ENCODE results near the gene COTL1. TPM values are rescaled to one million over a fixed set of nuclear protein-coding genes. Genes with fewer than 3 reads are reported as not detected.

Gene COTL1
- polyA plus RNA-seq, 1 of the 3 experiments (the other 2 are of a cell fraction) = 91.6 TPM

GRCh38 chr16:84654998-84655397 lies 37.1 kb upstream of the COTL1 start:
- H2AFZ ChIP-seq (ENCODE audit: low read depth) = no peak overlapping the region
- H4K20me1 ChIP-seq (ENCODE audit: insufficient read depth) = peaks cover 8% of the 10 kb centered on the region
- H3K9ac ChIP-seq = no peak overlapping the region
- ChIA-PET POLR2A (no interaction called here), CTCF (interaction anchor here (1.0 to 3.1 kb wide), 4 partner anchors 10 to 83 kb away, joined by 3 to 12 read pairs (median 4); no protein-coding TSS in a partner anchor)
- WGBS (ENCODE audit: low lambda C conversion rate) = 79% methylated on average over 6 of the region's 6 CpGs
- no peaks in the 10 kb centered on the region for H3K4me1 ChIP-seq (ENCODE audit: control insufficient read depth in 1 of 2, insufficient read depth in 2 of 2, low read depth in 1 of 2, low read length in 1 of 2)
- no peak overlapping the region for H3K4me2 ChIP-seq
- H3F3A ChIP-seq (replicated peaks; ENCODE audit: insufficient read depth) = peaks cover 10% of the 10 kb centered on the region
- H3K36me3 ChIP-seq (replicated peaks in 1 of 2; ENCODE audit: control insufficient read depth in 1 of 2, insufficient read depth in 2 of 2, low read length in 1 of 2) = peaks cover 32 to 38% of the 10 kb centered on the region in 2 experiments
- peaks cover 55% of the 10 kb centered on the region; the same call in 1 of the 2 replicates for H3K79me2 ChIP-seq (ENCODE audit: insufficient read depth)
- no peak for DNase-seq
- no peak for TF ChIP-seq ZBTB33 (IDR thresholded peaks at IDR 0.05; ENCODE audit: borderline replicate concordance, low read depth)
- TF ChIP-seq SIN3A (IDR thresholded peaks at IDR 0.05; ENCODE audit: borderline replicate concordance, low read depth, low read length) = no peak
- TF ChIP-seq CTCF (IDR thresholded peaks at IDR 0.05) = no peak
- no peak for TF ChIP-seq RXRA (IDR thresholded peaks at IDR 0.05; ENCODE audit: borderline replicate concordance, low read depth)
- no peak for TF ChIP-seq MEF2A (IDR thresholded peaks at IDR 0.05; ENCODE audit: borderline replicate concordance, low read depth)
- TF ChIP-seq EP300 (IDR thresholded peaks at IDR 0.05; ENCODE audit: borderline replicate concordance in 1 of 2, low read depth in 1 of 2, low read length in 1 of 2) = no peak
- no peak for TF ChIP-seq NFIC (IDR thresholded peaks at IDR 0.05; ENCODE audit: borderline replicate concordance)
- no peak for TF ChIP-seq IRF3 (IDR thresholded peaks at IDR 0.05; ENCODE audit: low read depth, low read length)
- TF ChIP-seq JUND (IDR thresholded peaks at IDR 0.05) = no peak
- no peak for TF ChIP-seq FOSL2 (IDR thresholded peaks at IDR 0.05; ENCODE audit: borderline replicate concordance, low read depth)
- no peak for TF ChIP-seq CHD2 (IDR thresholded peaks at IDR 0.05; ENCODE audit: low read length, partially characterized antibody)
- no peak for TF ChIP-seq USF1 (IDR thresholded peaks at IDR 0.05; ENCODE audit: borderline replicate concordance, low read depth)
- TF ChIP-seq USF2 (IDR thresholded peaks at IDR 0.05; ENCODE audit: borderline replicate concordance, low read depth, low read length) = no peak
- no peak for TF ChIP-seq REST (IDR thresholded peaks at IDR 0.05; ENCODE audit: low read depth, low read length)
- TF ChIP-seq RCOR1 (IDR thresholded peaks at IDR 0.05; ENCODE audit: low read length) = no peak
- no peak for TF ChIP-seq POLR2AphosphoS5 (IDR thresholded peaks at IDR 0.05; ENCODE audit: low read depth, low read length)
- no peak overlapping the region for H3K27ac ChIP-seq (ENCODE audit: low read depth in 2 of 2, low read length in 1 of 2)
- no peaks in the 10 kb centered on the region for H3K27me3 ChIP-seq (ENCODE audit: insufficient read depth)
- no peaks in the 10 kb centered on the region for H3K9me2 ChIP-seq
- H3K4me3 ChIP-seq (ENCODE audit: low read depth in 2 of 2, low read length in 1 of 2) = no peak overlapping the region
- no peaks in the 10 kb centered on the region for H3K9me3 ChIP-seq

All from SK-N-SH (cell line).